CD4-positive, alpha-beta T cell (primary cell): ENCODE results near the gene UXS1. TPM values are rescaled to one million over a fixed set of nuclear protein-coding genes. Genes with fewer than 3 reads are reported as not detected.

ENCODE experiments used
- ATAC-seq: fragments of 200-7000 bp; cut with Tn5 transposase; one replicate; pipeline ENCODE4 v1.10.0; 2022; ENCODE audit warnings: mild to moderate bottlenecking; ENCODE audit not compliant: poor library complexity
- CTCF ChIA-PET: fragments of 350-600 bp; sonication (Branson Sonifier 250); formaldehyde crosslinking; loops from one replicate; lab custom pipeline; 2021; ENCODE audit warnings: antibody characterized with exemption, inconsistent platforms; lab: Charles Lee
- POLR2A ChIA-PET: fragments of 350-600 bp; sonication (Branson Sonifier 250); formaldehyde crosslinking; loops from one replicate; lab custom pipeline; 2021; ENCODE audit warnings: antibody characterized with exemption, inconsistent platforms; lab: Charles Lee
- DNase-seq, 14 experiments: peaks; one replicate each; pipeline ENCODE4 v3.0.0-alpha.2; 2013 to 2020; ENCODE audit warnings: mixed read lengths in 2 of 14
- H3K27ac ChIP-seq, 2 donors: one replicate each; pipeline versions ENCODE4 v1.5.1 to v1.7.0; 2013; ENCODE audit warnings: low read length in 2 of 2, low read depth in 1 of 2, mild to moderate bottlenecking in 1 of 2
- H3K27me3 ChIP-seq, 2 experiments: 1 replicate in 1 of 2; 2 replicates in 1 of 2; pipeline versions ENCODE4 v1.6.1 to v1.7.0; 2013; ENCODE audit warnings: low read length in 2 of 2, control low read depth in 1 of 2, mild to moderate bottlenecking in 1 of 2, moderate library complexity in 1 of 2; ENCODE audit not compliant: insufficient read depth in 2 of 2, control insufficient read depth in 1 of 2
- H3K36me3 ChIP-seq: one replicate; pipeline ENCODE4 v1.6.1; 2013; ENCODE audit warnings: low read length, control low read depth; ENCODE audit not compliant: insufficient read depth
- H3K4me1 ChIP-seq: one replicate; pipeline ENCODE4 v1.6.1; 2013; ENCODE audit warnings: low read length, control low read depth; ENCODE audit not compliant: insufficient read depth
- H3K4me3 ChIP-seq: one replicate; pipeline ENCODE4 v1.5.1; 2013; ENCODE audit warnings: mild to moderate bottlenecking, low read length, moderate library complexity
- H3K9me3 ChIP-seq, 2 experiments: 1 replicate in 1 of 2; 2 replicates in 1 of 2; pipeline versions ENCODE4 v1.6.1 to v1.7.0; 2013; ENCODE audit warnings: low read length in 2 of 2, mild to moderate bottlenecking in 2 of 2, control low read depth in 1 of 2, moderate library complexity in 1 of 2; ENCODE audit not compliant: control insufficient read depth in 1 of 2, insufficient read depth in 1 of 2
- H3K27ac Mint-ChIP-seq: one replicate; pipeline ENCODE4 v1.8.0; 2020; ENCODE audit warnings: mixed read lengths
- H3K27me3 Mint-ChIP-seq: one replicate; pipeline ENCODE4 v1.8.0; 2021; ENCODE audit warnings: mixed read lengths
- H3K36me3 Mint-ChIP-seq: one replicate; pipeline ENCODE4 v1.8.0; 2021; ENCODE audit warnings: low read depth, mixed read lengths
- H3K4me1 Mint-ChIP-seq: one replicate; pipeline ENCODE4 v1.8.0; 2021; ENCODE audit warnings: low read depth, mixed read lengths
- H3K4me3 Mint-ChIP-seq: one replicate; pipeline ENCODE4 v1.8.0; 2020; ENCODE audit warnings: mild to moderate bottlenecking, mixed read lengths
- H3K9me3 Mint-ChIP-seq: one replicate; pipeline ENCODE4 v1.8.0; 2020; ENCODE audit warnings: mixed read lengths
- intact Hi-C, 2 experiments: fragments of 100-400 bp; cut with DNase I in 1 of 2; cut with micrococcal nuclease in 1 of 2; formaldehyde crosslinking; loops; one replicate each; pipeline versions ENCODE4 v1.15.1 to v1.9.0; 2023 to 2025; cut with DNase I, micrococcal nuclease
- total RNA-seq, 174 experiments: library from RNA in 2 of 174; stranded (reverse) in 2 of 174; gene quantifications; one replicate each; pipeline ENCODE4 v1.2.3 and lab custom pipeline; 2021 to 2026
- TF ChIP-seq, protein P1 (sequence below): fragments of 200-600 bp; IDR thresholded peaks from one replicate; pipeline ENCODE4 v1.8.0; 2022; ENCODE audit warnings: antibody characterized with exemption, mild to moderate bottlenecking

UXS1 gene
- total RNA-seq, 2 experiments from 2014 or later = 59.3 to 67.1 TPM

DNA sequence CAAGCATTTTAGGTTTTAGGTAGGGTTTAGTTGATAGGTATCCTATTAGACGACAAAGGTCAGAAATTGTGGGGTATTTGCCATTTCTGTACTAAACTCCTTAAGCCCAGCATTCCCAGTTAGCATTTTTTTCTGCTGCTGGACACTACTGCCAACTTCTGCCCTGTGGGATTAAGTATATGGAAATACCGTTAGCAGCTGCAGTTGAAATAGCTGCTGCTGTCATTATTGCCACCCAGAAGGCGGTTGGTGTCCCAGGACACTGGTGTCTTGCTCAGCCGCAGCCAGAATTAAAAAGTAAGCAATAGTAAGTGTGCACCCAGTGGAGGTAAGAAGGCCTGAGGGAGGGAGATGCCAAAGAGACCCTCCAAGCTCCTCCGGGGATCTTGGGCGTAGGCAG is 1.9 kb upstream of the UXS1 start:
- ChIA-PET CTCF (interaction anchor here (1.3 kb wide), 1 partner anchor 92 kb away, joined by 4 read pairs; no protein-coding TSS in a partner anchor), POLR2A (interaction anchor here (1.1 to 4.6 kb wide), 3 partner anchors 13 to 57 kb away, joined by 3 to 59 read pairs (median 3); no protein-coding TSS in a partner anchor)
- H3K4me3 ChIP-seq = no peak overlapping the region
- Mint-ChIP-seq H3K27ac (no peak overlapping the region), H3K9me3 (no peaks in the 10 kb centered on the region), H3K4me3 (peak overlapping the region; percentile 98), H3K27me3 (no peaks in the 10 kb centered on the region), H3K4me1 (peaks cover 32% of the 10 kb centered on the region), H3K36me3 (peaks cover 17% of the 10 kb centered on the region)
- H3K9me3 ChIP-seq = no peaks in the 10 kb centered on the region
- peaks cover 34% of the 10 kb centered on the region for H3K4me1 ChIP-seq
- DNase-seq = no peak
- no peaks in the 10 kb centered on the region for H3K27me3 ChIP-seq
- TF ChIP-seq, protein P1, sequence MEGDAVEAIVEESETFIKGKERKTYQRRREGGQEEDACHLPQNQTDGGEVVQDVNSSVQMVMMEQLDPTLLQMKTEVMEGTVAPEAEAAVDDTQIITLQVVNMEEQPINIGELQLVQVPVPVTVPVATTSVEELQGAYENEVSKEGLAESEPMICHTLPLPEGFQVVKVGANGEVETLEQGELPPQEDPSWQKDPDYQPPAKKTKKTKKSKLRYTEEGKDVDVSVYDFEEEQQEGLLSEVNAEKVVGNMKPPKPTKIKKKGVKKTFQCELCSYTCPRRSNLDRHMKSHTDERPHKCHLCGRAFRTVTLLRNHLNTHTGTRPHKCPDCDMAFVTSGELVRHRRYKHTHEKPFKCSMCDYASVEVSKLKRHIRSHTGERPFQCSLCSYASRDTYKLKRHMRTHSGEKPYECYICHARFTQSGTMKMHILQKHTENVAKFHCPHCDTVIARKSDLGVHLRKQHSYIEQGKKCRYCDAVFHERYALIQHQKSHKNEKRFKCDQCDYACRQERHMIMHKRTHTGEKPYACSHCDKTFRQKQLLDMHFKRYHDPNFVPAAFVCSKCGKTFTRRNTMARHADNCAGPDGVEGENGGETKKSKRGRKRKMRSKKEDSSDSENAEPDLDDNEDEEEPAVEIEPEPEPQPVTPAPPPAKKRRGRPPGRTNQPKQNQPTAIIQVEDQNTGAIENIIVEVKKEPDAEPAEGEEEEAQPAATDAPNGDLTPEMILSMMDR = no peak
- no peak overlapping the region for H3K27ac ChIP-seq
- H3K36me3 ChIP-seq = no peaks in the 10 kb centered on the region
- ATAC-seq = no peak
- intact Hi-C loops = loop anchor here in 1 of 2 experiments (10.0 kb wide), 2 partner anchors 51 to 871 kb away; partner anchors contain the start of gene TGFBRAP1

DNA sequence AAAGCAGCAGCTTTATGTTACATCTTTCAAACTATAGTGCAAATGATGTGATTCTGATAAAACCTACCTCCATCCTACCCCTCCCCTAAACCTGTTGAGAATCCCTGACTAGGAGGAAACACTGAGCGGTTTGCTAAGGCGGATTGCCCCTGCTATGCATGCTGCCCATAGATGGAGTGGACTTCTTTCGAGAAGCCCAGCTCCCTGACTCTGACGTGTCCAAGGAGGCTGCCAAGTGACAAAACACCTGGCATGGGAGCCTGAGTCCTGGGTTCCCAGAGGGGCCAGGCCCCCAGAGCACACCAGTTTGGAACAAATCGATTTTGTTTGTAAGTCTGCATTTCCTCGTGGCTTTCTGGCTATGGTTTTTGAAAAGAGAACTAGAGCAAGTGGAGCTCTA is 1.4 kb upstream of the UXS1 start:
- Mint-ChIP-seq H3K4me1 (peaks cover 36% of the 10 kb centered on the region), H3K27ac (peak overlapping the region; percentile 98), H3K9me3 (no peaks in the 10 kb centered on the region), H3K36me3 (peaks cover 17% of the 10 kb centered on the region), H3K27me3 (no peaks in the 10 kb centered on the region), H3K4me3 (peak overlapping the region; percentile 98)
- intact Hi-C loops = loop anchor here in 1 of 2 experiments (10.0 kb wide), 2 partner anchors 51 to 871 kb away; partner anchors contain the start of gene TGFBRAP1
- Histone ChIP-seq H3K36me3 (no peaks in the 10 kb centered on the region), H3K4me3 (no peak overlapping the region), H3K9me3 (no peaks in the 10 kb centered on the region), H3K4me1 (peaks cover 37% of the 10 kb centered on the region), H3K27me3 (no peaks in the 10 kb centered on the region), H3K27ac (no peak overlapping the region)
- DNase-seq = peak in 1 of 14 experiments; percentile 21
- ATAC-seq = no peak
- ChIA-PET CTCF (interaction anchor here (1.3 kb wide), 1 partner anchor 91 kb away, joined by 4 read pairs; no protein-coding TSS in a partner anchor), POLR2A (interaction anchor here (0.7 to 4.6 kb wide), 4 partner anchors 13 to 57 kb away, joined by 3 to 59 read pairs (median 3); no protein-coding TSS in a partner anchor)
- TF ChIP-seq, protein P1 = no peak

DNA sequence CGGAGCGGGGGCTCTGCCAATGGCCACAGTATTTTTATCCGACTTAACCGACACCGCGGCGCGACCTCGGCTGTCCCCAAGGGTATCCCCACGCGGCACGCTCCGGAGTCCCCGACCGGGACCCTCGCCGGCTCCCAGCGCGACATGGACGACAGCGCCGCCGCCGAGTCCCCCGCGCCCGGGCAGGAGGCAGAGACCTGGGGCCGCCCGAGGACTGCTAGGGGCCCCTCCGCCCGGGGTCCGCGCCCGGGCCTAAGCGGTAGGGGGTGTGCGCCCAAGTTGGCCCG is 468 bp downstream of the UXS1 start:
- CTCF ChIA-PET = interaction anchor here (0.9 to 1.8 kb wide), 2 partner anchors 33 to 44 kb away, joined by 3 to 6 read pairs; no protein-coding TSS in a partner anchor
- Histone ChIP-seq H3K36me3 (no peaks in the 10 kb centered on the region), H3K27me3 (no peaks in the 10 kb centered on the region), H3K4me3 (peak overlapping the region; percentile 76), H3K27ac (peak overlapping the region in 1 of 2 donors; percentile 71), H3K4me1 (peaks cover 47% of the 10 kb centered on the region), H3K9me3 (no peaks in the 10 kb centered on the region)
- H3K4me3 Mint-ChIP-seq = peak overlapping the region; percentile 91
- intact Hi-C loops = loop anchor here (5.0 to 10.0 kb wide), 4 partner anchors 49 to 869 kb away; partner anchors contain the start of gene TGFBRAP1 (in 1 of the 2)
- DNase-seq (peak in 1 of 14 experiments; percentile 33), ATAC-seq (no peak)
- TF ChIP-seq, protein P1 = no peak
- no peaks in the 10 kb centered on the region for H3K27me3 Mint-ChIP-seq
- POLR2A ChIA-PET = interaction anchor here (0.8 to 4.6 kb wide), 7 partner anchors 11 to 447 kb away, joined by 3 to 59 read pairs (median 5); no protein-coding TSS in a partner anchor
- H3K9me3 Mint-ChIP-seq = no peaks in the 10 kb centered on the region
- H3K36me3 Mint-ChIP-seq = peaks cover 32% of the 10 kb centered on the region
- peaks cover 53% of the 10 kb centered on the region for H3K4me1 Mint-ChIP-seq
- peak overlapping the region; percentile 82 for H3K27ac Mint-ChIP-seq
